Trophoblast cell (in vitro differentiated cells and primary cell): ENCODE measurements around the gene SMOC2.

Source experiments
- DNase-seq, 2 donors: peaks; one replicate each; pipeline ENCODE4 v3.0.0-alpha.2; 2016
- H2AFZ ChIP-seq: 2 replicates; pipeline ENCODE4 v1.6.1; 2013; ENCODE audit warnings: low read length, moderate library complexity, mild to moderate bottlenecking; ENCODE audit not compliant: insufficient read depth, poor library complexity
- H2AK5ac ChIP-seq: 2 replicates; pipeline ENCODE4 v1.6.1; 2013; ENCODE audit warnings: mild to moderate bottlenecking, low read length
- H2BK120ac ChIP-seq: 2 replicates; pipeline ENCODE4 v1.6.1; 2013; ENCODE audit warnings: low read length, mild to moderate bottlenecking, moderate library complexity; ENCODE audit not compliant: insufficient read depth, poor library complexity
- H2BK12ac ChIP-seq: 2 replicates; pipeline ENCODE4 v1.6.1; 2013; ENCODE audit warnings: mild to moderate bottlenecking, low read length, moderate library complexity
- H2BK5ac ChIP-seq: 2 replicates; pipeline ENCODE4 v1.6.1; 2013; ENCODE audit warnings: low read length, low read depth, moderate library complexity, mild to moderate bottlenecking; ENCODE audit not compliant: poor library complexity
- H3K14ac ChIP-seq: 2 replicates; pipeline ENCODE4 v1.6.1; 2013; ENCODE audit warnings: mild to moderate bottlenecking, low read length
- H3K18ac ChIP-seq: 2 replicates; pipeline ENCODE4 v1.6.1; 2013; ENCODE audit warnings: mild to moderate bottlenecking, low read length
- H3K23ac ChIP-seq: 2 replicates; pipeline ENCODE4 v1.6.1; 2013; ENCODE audit warnings: low read length
- H3K27ac ChIP-seq: 2 replicates; pipeline ENCODE4 v1.5.1; 2013; ENCODE audit warnings: low read depth, mild to moderate bottlenecking, inconsistent platforms, low read length, moderate library complexity
- H3K27me3 ChIP-seq: 2 replicates; pipeline ENCODE4 v1.6.1; 2013; ENCODE audit warnings: inconsistent platforms, mild to moderate bottlenecking, low read length, moderate library complexity; ENCODE audit not compliant: insufficient read depth
- H3K36me3 ChIP-seq, 2 experiments: 1 replicate in 1 of 2; 2 replicates in 1 of 2; pipeline ENCODE4 v1.6.1; 2013; ENCODE audit warnings: low read length in 2 of 2, mild to moderate bottlenecking in 2 of 2, moderate library complexity in 1 of 2; ENCODE audit not compliant: insufficient read depth in 2 of 2, control insufficient read depth in 1 of 2
- H3K4ac ChIP-seq: 2 replicates; pipeline ENCODE4 v1.6.1; 2013; ENCODE audit warnings: low read depth, mild to moderate bottlenecking, low read length, moderate library complexity
- H3K4me1 ChIP-seq, 2 experiments: 1 replicate in 1 of 2; 2 replicates in 1 of 2; pipeline ENCODE4 v1.6.1; 2013; ENCODE audit warnings: low read length in 2 of 2, mild to moderate bottlenecking in 2 of 2, moderate library complexity in 1 of 2; ENCODE audit not compliant: insufficient read depth in 2 of 2, control insufficient read depth in 1 of 2
- H3K4me2 ChIP-seq: 2 replicates; pipeline ENCODE4 v1.6.1; 2013; ENCODE audit warnings: inconsistent platforms, mild to moderate bottlenecking, low read length, moderate library complexity
- H3K4me3 ChIP-seq: 2 replicates; pipeline ENCODE4 v1.5.1; 2013; ENCODE audit warnings: mild to moderate bottlenecking, low read depth, low read length, inconsistent platforms
- H3K79me1 ChIP-seq: one replicate; pipeline ENCODE4 v1.6.1; 2013; ENCODE audit warnings: low read length
- H3K79me2 ChIP-seq: 2 replicates; pipeline ENCODE4 v1.6.1; 2013; ENCODE audit warnings: low read length, mild to moderate bottlenecking; ENCODE audit not compliant: control insufficient read depth, insufficient read depth, poor library complexity
- H3K9ac ChIP-seq: 2 replicates; pipeline ENCODE4 v1.6.1; 2013; ENCODE audit warnings: mild to moderate bottlenecking, low read length
- H3K9me3 ChIP-seq: 2 replicates; pipeline ENCODE4 v1.6.1; 2013; ENCODE audit warnings: low read depth, mild to moderate bottlenecking, control low read depth, inconsistent platforms, low read length; ENCODE audit not compliant: insufficient read depth
- H4K12ac ChIP-seq: 2 replicates; pipeline ENCODE4 v1.6.1; 2013; ENCODE audit warnings: low read depth, mild to moderate bottlenecking, low read length, moderate library complexity
- H4K8ac ChIP-seq: 2 replicates; pipeline ENCODE4 v1.6.1; 2013; ENCODE audit warnings: low read depth, mild to moderate bottlenecking, low read length, moderate library complexity
- H4K91ac ChIP-seq: one replicate; pipeline ENCODE4 v1.6.1; 2013; ENCODE audit warnings: low read depth, mild to moderate bottlenecking, low read length, moderate library complexity
- WGBS: extraction: QIAGEN DNeasy Blood & Tissue Kit; methylation state at CpG from one replicate; pipeline ENCODE4 v1.1.7; 2013; ENCODE audit warnings: missing lambda C conversion rate; ENCODE audit not compliant: insufficient read length, insufficient coverage; ENCODE audit errors: extremely low coverage; 5-methylcytosine and 5-hydroxymethylcytosine counted together

The SMOC2 gene

GRCh38 chr6:168452685-168453377 lies 11.8 kb downstream of the SMOC2 start:
- DNase-seq: peak; percentile 10 to 40
- H3K27me3 ChIP-seq: no peaks in the 10 kb centered on the region
- no CpG with 5 or more reads among the region's 18 CpGs for WGBS
- no peaks in the 10 kb centered on the region for H3K79me2 ChIP-seq
- H4K8ac ChIP-seq: peak overlapping the region; percentile 79
- no peaks in the 10 kb centered on the region for H3K36me3 ChIP-seq
- H3K9me3 ChIP-seq: peaks cover 2% of the 10 kb centered on the region
- no peak overlapping the region for H2AFZ ChIP-seq
- peak overlapping the region; percentile 60 for H2BK120ac ChIP-seq
- H3K4me2 ChIP-seq: no peak overlapping the region
- H2AK5ac ChIP-seq: peak overlapping the region; percentile 49
- peak overlapping the region; percentile 67 for H4K91ac ChIP-seq
- H3K79me1 ChIP-seq: peaks cover 4% of the 10 kb centered on the region
- H3K14ac ChIP-seq: peak overlapping the region; percentile 71
- H3K23ac ChIP-seq: no peak overlapping the region
- peak overlapping the region; percentile 45 for H2BK5ac ChIP-seq
- peaks cover 5 to 9% of the 10 kb centered on the region in 2 experiments for H3K4me1 ChIP-seq
- H4K12ac ChIP-seq: no peak overlapping the region
- peak overlapping the region; percentile 7 for H3K18ac ChIP-seq
- H2BK12ac ChIP-seq: no peak overlapping the region
- H3K4ac ChIP-seq: no peak overlapping the region
- H3K27ac ChIP-seq: no peak overlapping the region
- no peak overlapping the region for H3K9ac ChIP-seq
- H3K4me3 ChIP-seq: no peak overlapping the region

GRCh38 chr6:168455847-168456530 lies 15.0 kb downstream of the SMOC2 start:
- Histone ChIP-seq H2BK5ac (no peak overlapping the region), H4K8ac (no peak overlapping the region), H2BK120ac (no peak overlapping the region), H2AFZ (no peak overlapping the region), H3K4me3 (peak overlapping the region; percentile 31), H3K4ac (no peak overlapping the region), H3K4me1 (peaks cover 5 to 9% of the 10 kb centered on the region in 2 experiments), H3K18ac (no peak overlapping the region), H3K9me3 (no peaks in the 10 kb centered on the region), H3K79me2 (no peaks in the 10 kb centered on the region), H3K36me3 (no peaks in the 10 kb centered on the region), H3K14ac (no peak overlapping the region), H3K9ac (no peak overlapping the region), H4K12ac (no peak overlapping the region), H3K27ac (no peak overlapping the region), H3K27me3 (no peaks in the 10 kb centered on the region), H3K23ac (no peak overlapping the region), H3K4me2 (no peak overlapping the region), H2AK5ac (no peak overlapping the region), H3K79me1 (peaks cover 4% of the 10 kb centered on the region), H2BK12ac (no peak overlapping the region), H4K91ac (no peak overlapping the region)
- no peak for DNase-seq
- no CpG with 5 or more reads among the region's 32 CpGs for WGBS

- Histone ChIP-seq H4K91ac (no peak overlapping the region), H2BK120ac (no peak overlapping the region), H2AFZ (no peak overlapping the region), H3K4ac (no peak overlapping the region), H3K14ac (no peak overlapping the region), H2BK12ac (no peak overlapping the region), H3K23ac (no peak overlapping the region), H2BK5ac (no peak overlapping the region), H3K4me2 (no peak overlapping the region), H3K79me2 (no peaks in the 10 kb centered on the region), H3K36me3 (no peaks in the 10 kb centered on the region), H3K27ac (no peak overlapping the region), H3K9me3 (no peaks in the 10 kb centered on the region), H4K8ac (no peak overlapping the region), H3K4me3 (no peak overlapping the region), H3K9ac (no peak overlapping the region), H2AK5ac (no peak overlapping the region), H4K12ac (no peak overlapping the region), H3K27me3 (no peaks in the 10 kb centered on the region), H3K4me1 (peaks cover 5 to 9% of the 10 kb centered on the region in 2 experiments), H3K79me1 (peaks cover 4% of the 10 kb centered on the region), H3K18ac (no peak overlapping the region)
- no peak for DNase-seq
- WGBS: no CpG with 5 or more reads among the region's 31 CpGs
Observed at GRCh38 chr6:168456907-168457652, 16.1 kb downstream of the SMOC2 start.

DNA sequence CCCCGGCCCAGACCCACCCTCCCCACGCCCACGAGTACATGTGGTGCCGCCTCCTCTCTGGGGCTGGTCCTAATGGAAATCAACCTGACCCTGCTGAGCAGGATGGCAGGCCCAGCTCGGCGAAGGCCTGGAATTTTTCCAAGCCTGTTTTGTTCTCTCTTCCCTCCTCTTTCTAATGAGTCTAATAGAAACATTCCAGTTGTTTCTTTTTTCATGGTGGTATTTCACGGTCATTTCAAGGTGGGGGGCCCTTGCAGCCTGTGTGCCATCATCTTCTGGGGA lies 16.6 kb downstream of the SMOC2 start:
- Histone ChIP-seq H3K9ac (no peak overlapping the region), H3K27ac (no peak overlapping the region), H3K4me2 (no peak overlapping the region), H3K4ac (no peak overlapping the region), H3K14ac (no peak overlapping the region), H3K9me3 (no peaks in the 10 kb centered on the region), H3K4me3 (no peak overlapping the region), H3K27me3 (no peaks in the 10 kb centered on the region), H3K79me1 (peaks cover 4% of the 10 kb centered on the region), H3K23ac (no peak overlapping the region), H4K8ac (no peak overlapping the region), H2BK12ac (no peak overlapping the region), H2BK5ac (no peak overlapping the region), H3K4me1 (peaks cover 5 to 9% of the 10 kb centered on the region in 2 experiments), H2AK5ac (no peak overlapping the region), H3K79me2 (no peaks in the 10 kb centered on the region), H4K91ac (no peak overlapping the region), H3K36me3 (no peaks in the 10 kb centered on the region), H3K18ac (no peak overlapping the region), H2AFZ (no peak overlapping the region), H4K12ac (no peak overlapping the region), H2BK120ac (no peak overlapping the region)
- WGBS: no CpG with 5 or more reads among the region's 7 CpGs
- no peak for DNase-seq
